OCI-LY1 (cell line): ENCODE results near the gene SLC9A6.
"Not testable (repeated sequence)": the region's sequence is repeated elsewhere in the genome, so short reads cannot be mapped to it uniquely, and the experiment has no call there.

ENCODE experiments used
- H2AFZ ChIP-seq: fragments of 200-600 bp; sonication (generic), shearing (Covaris generic); 2 replicates; pipeline ENCODE4 v1.6.0; 2014; ENCODE audit warnings: antibody characterized with exemption, mild to moderate bottlenecking, low read length
- H3F3A ChIP-seq: fragments of 200-600 bp; sonication (generic), shearing (Covaris generic); 2 replicates; pipeline ENCODE4 v1.6.0; 2014; ENCODE audit warnings: mild to moderate bottlenecking, antibody characterized with exemption, low read length, moderate library complexity; ENCODE audit not compliant: insufficient read depth
- H3K27ac ChIP-seq: fragments of 200-600 bp; sonication (generic); 2 replicates; pipeline ENCODE4 v1.5.1; 2014; ENCODE audit warnings: low read length, mixed run types, mild to moderate bottlenecking, low read depth; ENCODE audit not compliant: poor library complexity, severe bottlenecking
- H3K27me3 ChIP-seq: fragments of 200-600 bp; sonication (generic); 2 replicates; pipeline ENCODE4 v1.6.0; 2014; ENCODE audit warnings: antibody characterized with exemption, mild to moderate bottlenecking, low read length, moderate library complexity; ENCODE audit not compliant: insufficient read depth
- H3K36me3 ChIP-seq: fragments of 200-600 bp; sonication (generic); 2 replicates; pipeline ENCODE4 v1.6.1; 2014; ENCODE audit warnings: mild to moderate bottlenecking, antibody characterized with exemption, low read length, moderate library complexity, mixed read lengths; ENCODE audit not compliant: insufficient read depth
- H3K4me1 ChIP-seq: fragments of 200-600 bp; sonication (generic); 2 replicates; pipeline ENCODE4 v1.5.1; 2014; ENCODE audit warnings: mild to moderate bottlenecking, low read length, moderate library complexity; ENCODE audit not compliant: insufficient read depth, severe bottlenecking
- H3K4me2 ChIP-seq: fragments of 200-600 bp; sonication (generic), shearing (Covaris generic); 2 replicates; pipeline ENCODE4 v1.6.1; 2014; ENCODE audit warnings: low read length
- H3K4me3 ChIP-seq: fragments of 200-600 bp; sonication (generic); 2 replicates; pipeline ENCODE4 v1.5.1; 2014; ENCODE audit warnings: low read length, low read depth, mild to moderate bottlenecking, mixed read lengths; ENCODE audit not compliant: poor library complexity, severe bottlenecking
- H3K79me2 ChIP-seq: fragments of 200-600 bp; shearing (Covaris generic); 2 replicates; pipeline ENCODE4 v1.6.1; 2016; ENCODE audit warnings: mixed run types, low read length, mixed read lengths; ENCODE audit not compliant: insufficient read depth
- H3K9ac ChIP-seq: fragments of 200-600 bp; sonication (generic), shearing (Covaris generic); 2 replicates; pipeline ENCODE4 v1.6.1; 2014; ENCODE audit warnings: mild to moderate bottlenecking, low read length, mixed read lengths
- H3K9me2 ChIP-seq: fragments of 200-600 bp; sonication (generic), shearing (Covaris generic); 2 replicates; pipeline ENCODE4 v1.6.1; 2014; ENCODE audit warnings: low read depth, mild to moderate bottlenecking, low read length, mixed read lengths
- H3K9me3 ChIP-seq: fragments of 200-600 bp; shearing (Covaris generic); 2 replicates; pipeline ENCODE4 v1.6.1; 2014; ENCODE audit warnings: low read length, mixed read lengths
- H4K20me1 ChIP-seq: fragments of 200-600 bp; sonication (generic), shearing (Covaris generic); 2 replicates; pipeline ENCODE4 v1.6.0; 2016; ENCODE audit warnings: mild to moderate bottlenecking, low read length; ENCODE audit not compliant: insufficient read depth
- EZH2 ChIP-seq: fragments of 200-600 bp; sonication (generic), shearing (Covaris generic); IDR thresholded peaks from 2 replicates; pipeline ENCODE4 v1.8.0; 2017; ENCODE audit warnings: borderline replicate concordance, mixed run types, mild to moderate bottlenecking, antibody characterized with exemption, low read length, moderate library complexity, mixed read lengths
- TF ChIP-seq, protein P1 (sequence below): fragments of 200-600 bp; sonication (generic), shearing (Covaris generic); IDR thresholded peaks from 2 replicates; pipeline ENCODE4 v1.5.1; 2017; ENCODE audit warnings: mild to moderate bottlenecking, antibody characterized with exemption, low read length, moderate library complexity, mixed read lengths

Gene SLC9A6

DNA sequence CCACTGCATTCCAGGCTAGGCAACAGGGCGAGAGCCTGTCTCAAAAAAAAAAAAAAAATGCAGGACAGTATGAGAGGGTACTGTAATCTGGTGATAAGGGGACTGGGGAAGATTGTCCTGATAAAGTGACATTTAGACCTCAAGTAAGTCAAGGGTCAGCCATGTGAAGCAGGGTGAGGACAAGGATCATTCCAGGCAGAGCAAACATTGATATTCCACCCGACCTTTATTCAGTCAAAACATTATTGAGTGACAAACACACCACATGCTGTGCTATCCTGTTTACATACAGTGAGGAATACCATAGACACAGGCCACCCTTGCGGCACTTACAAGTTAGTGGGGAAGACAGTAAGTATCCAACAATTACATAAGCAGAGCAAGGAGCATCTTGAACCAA is 64.4 kb downstream of the SLC9A6 start:
- TF ChIP-seq, protein P1, sequence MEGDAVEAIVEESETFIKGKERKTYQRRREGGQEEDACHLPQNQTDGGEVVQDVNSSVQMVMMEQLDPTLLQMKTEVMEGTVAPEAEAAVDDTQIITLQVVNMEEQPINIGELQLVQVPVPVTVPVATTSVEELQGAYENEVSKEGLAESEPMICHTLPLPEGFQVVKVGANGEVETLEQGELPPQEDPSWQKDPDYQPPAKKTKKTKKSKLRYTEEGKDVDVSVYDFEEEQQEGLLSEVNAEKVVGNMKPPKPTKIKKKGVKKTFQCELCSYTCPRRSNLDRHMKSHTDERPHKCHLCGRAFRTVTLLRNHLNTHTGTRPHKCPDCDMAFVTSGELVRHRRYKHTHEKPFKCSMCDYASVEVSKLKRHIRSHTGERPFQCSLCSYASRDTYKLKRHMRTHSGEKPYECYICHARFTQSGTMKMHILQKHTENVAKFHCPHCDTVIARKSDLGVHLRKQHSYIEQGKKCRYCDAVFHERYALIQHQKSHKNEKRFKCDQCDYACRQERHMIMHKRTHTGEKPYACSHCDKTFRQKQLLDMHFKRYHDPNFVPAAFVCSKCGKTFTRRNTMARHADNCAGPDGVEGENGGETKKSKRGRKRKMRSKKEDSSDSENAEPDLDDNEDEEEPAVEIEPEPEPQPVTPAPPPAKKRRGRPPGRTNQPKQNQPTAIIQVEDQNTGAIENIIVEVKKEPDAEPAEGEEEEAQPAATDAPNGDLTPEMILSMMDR = no peak
- TF ChIP-seq EZH2 = no peak
- Histone ChIP-seq H3K4me2 (no peak overlapping the region), H4K20me1 (no peaks in the 10 kb centered on the region), H3K27ac (no peak overlapping the region), H2AFZ (no peak overlapping the region), H3F3A (no peaks in the 10 kb centered on the region), H3K79me2 (no peaks in the 10 kb centered on the region), H3K36me3 (no peaks in the 10 kb centered on the region), H3K27me3 (no peaks in the 10 kb centered on the region), H3K4me1 (no peaks in the 10 kb centered on the region), H3K9me2 (no peaks in the 10 kb centered on the region), H3K4me3 (no peak overlapping the region), H3K9ac (no peak overlapping the region), H3K9me3 (no peaks in the 10 kb centered on the region)

DNA sequence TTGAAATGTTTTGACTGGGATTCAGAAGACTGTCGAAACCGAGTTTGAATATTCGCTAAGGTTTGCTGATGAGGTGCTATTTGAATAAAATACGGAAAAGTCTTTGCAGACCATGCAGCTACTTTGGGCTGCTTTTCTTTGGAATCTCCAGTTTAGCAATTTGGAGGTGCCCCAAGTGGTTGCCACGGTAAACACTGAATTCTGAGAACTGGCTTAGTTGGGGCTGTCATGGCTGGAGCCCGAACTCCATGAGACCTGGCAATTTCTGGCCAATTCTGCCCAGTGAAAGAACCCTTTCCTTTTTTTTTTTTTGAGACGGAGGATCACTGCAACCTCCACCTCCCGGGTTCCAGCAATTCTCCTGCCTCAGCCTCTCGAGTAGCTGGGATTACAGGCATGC is 65.6 kb downstream of the SLC9A6 start:
- H3K4me2 ChIP-seq, H3K79me2 ChIP-seq, H3F3A ChIP-seq, H3K4me1 ChIP-seq, H3K27me3 ChIP-seq, H3K4me3 ChIP-seq, H3K36me3 ChIP-seq, H3K9me2 ChIP-seq, H2AFZ ChIP-seq, H4K20me1 ChIP-seq, H3K9ac ChIP-seq, H3K9me3 ChIP-seq, H3K27ac ChIP-seq: not testable (repeated sequence)

DNA sequence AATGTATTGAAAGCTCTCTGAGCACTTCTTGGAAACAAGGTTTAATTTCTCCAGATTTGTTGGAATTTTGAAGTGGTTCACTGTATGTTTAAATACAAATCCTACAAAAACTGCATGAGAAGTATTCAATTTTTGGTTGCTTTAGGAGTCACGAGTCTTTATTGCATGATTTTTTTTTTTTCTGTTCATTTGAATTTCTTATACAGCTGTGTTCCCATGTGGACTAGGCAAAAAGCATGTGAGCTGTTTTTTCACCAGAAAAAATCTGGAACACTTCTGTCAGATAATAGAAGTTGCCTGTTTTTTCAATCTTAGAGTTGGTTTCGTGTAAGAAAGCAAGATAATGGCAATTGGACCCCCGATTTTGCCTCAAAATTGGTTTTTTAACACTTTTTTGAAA is 66.4 kb downstream of the SLC9A6 start:
- Histone ChIP-seq H3K27me3 (no peaks in the 10 kb centered on the region), H3K9me3 (no peaks in the 10 kb centered on the region), H4K20me1 (no peaks in the 10 kb centered on the region), H3K9me2 (no peaks in the 10 kb centered on the region), H3K36me3 (no peaks in the 10 kb centered on the region), H3K4me2 (no peak overlapping the region), H2AFZ (no peak overlapping the region), H3K79me2 (no peaks in the 10 kb centered on the region), H3K27ac (no peak overlapping the region), H3K9ac (no peak overlapping the region), H3K4me1 (no peaks in the 10 kb centered on the region), H3K4me3 (no peak overlapping the region), H3F3A (no peaks in the 10 kb centered on the region)
- TF ChIP-seq, protein P1 = no peak
- TF ChIP-seq EZH2 = no peak

DNA sequence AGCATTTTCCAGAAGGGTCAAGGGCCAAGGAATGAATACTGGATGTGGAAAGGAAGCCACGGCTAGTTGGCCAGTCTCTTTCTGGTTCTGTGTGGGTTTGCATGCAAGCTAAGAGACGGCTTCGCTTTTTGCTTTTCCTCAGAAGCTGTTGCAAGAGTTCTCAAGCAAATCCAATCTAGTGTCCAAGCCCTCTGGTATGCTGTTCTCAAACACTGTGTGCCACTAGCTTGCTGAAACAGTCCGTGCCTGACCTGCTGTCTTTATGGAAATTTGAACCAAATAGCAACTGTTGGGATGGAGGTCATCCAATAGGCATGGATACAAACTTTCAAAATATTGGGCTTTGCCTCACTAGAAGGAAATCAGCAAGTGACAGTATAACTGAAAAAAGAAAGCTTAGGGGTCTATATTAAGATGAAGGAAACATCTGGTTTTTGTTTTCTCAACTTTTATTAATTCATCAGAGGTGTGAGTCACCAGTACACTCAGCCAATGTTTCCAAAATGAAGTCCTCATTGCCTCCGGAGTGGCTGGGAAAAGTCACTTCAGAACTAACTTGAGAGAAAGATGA is 70.5 kb downstream of the SLC9A6 start:
- Histone ChIP-seq H3K79me2 (no peaks in the 10 kb centered on the region), H3K9ac (no peak overlapping the region), H3K4me1 (no peaks in the 10 kb centered on the region), H3K9me2 (no peaks in the 10 kb centered on the region), H3K4me3 (no peak overlapping the region), H3K9me3 (no peaks in the 10 kb centered on the region), H3K36me3 (no peaks in the 10 kb centered on the region), H3K4me2 (no peak overlapping the region), H3K27me3 (no peaks in the 10 kb centered on the region), H2AFZ (no peak overlapping the region), H4K20me1 (no peaks in the 10 kb centered on the region), H3F3A (no peaks in the 10 kb centered on the region), H3K27ac (no peak overlapping the region)
- TF ChIP-seq EZH2 = no peak
- TF ChIP-seq, protein P1 = no peak
